AG04450 (cell line): Measurements from ENCODE around the gene CTTNBP2. TPM values are rescaled to one million over a fixed set of nuclear protein-coding genes. Genes with fewer than 3 reads are reported as not detected.

Source experiments
- CTCF ChIA-PET: fragments of 300-600, 350-600 bp; formaldehyde crosslinking; extraction: SDS; loops from one replicate; lab custom pipeline; 2022; ENCODE audit warnings: antibody characterized with exemption, inconsistent platforms; lab: Charles Lee
- POLR2A ChIA-PET: fragments of 350-600 bp; formaldehyde crosslinking; extraction: SDS; loops from one replicate; lab custom pipeline; 2021; ENCODE audit warnings: antibody characterized with exemption, inconsistent platforms; lab: Yijun Ruan, JAX
- DNase-seq: peaks from one replicate; pipeline ENCODE4 v3.0.0-alpha.2; 2011; ENCODE audit warnings: low read depth, low spot score
- H3K27ac ChIP-seq: one replicate; pipeline ENCODE4 v1.5.1; 2012; ENCODE audit warnings: low read depth, low read length, control low read depth
- H3K27me3 ChIP-seq: one replicate; pipeline ENCODE4 v1.6.0; 2012; ENCODE audit warnings: low read length; ENCODE audit not compliant: control insufficient read depth, insufficient read depth
- H3K4me3 ChIP-seq: 2 replicates; pipeline ENCODE4 v1.5.1; 2011; ENCODE audit warnings: mild to moderate bottlenecking, low read depth, low read length, control low read depth
- H3K9me3 ChIP-seq: 2 replicates; pipeline ENCODE4 v1.5.1; 2012; ENCODE audit warnings: low read length; ENCODE audit not compliant: control insufficient read depth, insufficient read depth
- polyA plus RNA-seq: library from polyadenylated mRNA; depleted of rRNA; stranded (reverse); fragments of >200 nt; gene quantifications from 2 replicates; pipeline ENCODE4 v1.2.3, GENCODE V29; 2011
- TF ChIP-seq, protein P1 (sequence below): IDR thresholded peaks from 2 replicates; pipeline ENCODE4 v1.5.1; 2011; ENCODE audit warnings: low read depth, low read length, control low read depth, inconsistent platforms

Gene CTTNBP2
- polyA plus RNA-seq, 1 experiment, result 14.4 TPM

DNA sequence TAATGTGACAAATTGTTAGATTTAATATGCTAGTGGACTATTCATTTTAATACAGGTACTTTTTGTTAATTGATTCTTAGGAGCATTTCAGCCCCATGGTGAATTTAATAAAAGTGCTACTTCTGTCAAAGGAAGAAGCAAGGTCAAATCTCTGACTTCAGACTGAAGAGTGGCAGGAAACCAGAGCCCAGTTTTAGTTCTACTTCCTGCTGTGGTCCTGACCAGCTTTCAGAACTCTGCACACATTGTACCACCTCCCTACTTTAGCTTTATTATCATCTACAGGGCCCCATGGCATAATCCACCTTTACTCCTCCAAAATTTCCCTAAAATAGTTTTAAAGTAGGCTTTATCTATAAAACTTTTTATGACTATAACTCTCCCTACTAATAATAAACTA, 33.7 kb downstream of the CTTNBP2 start:
- Histone ChIP-seq H3K27ac (no peak overlapping the region), H3K4me3 (no peak overlapping the region), H3K27me3 (no peaks in the 10 kb centered on the region), H3K9me3 (no peaks in the 10 kb centered on the region; the same call in 1 of the 2 replicates)
- TF ChIP-seq, protein P1, sequence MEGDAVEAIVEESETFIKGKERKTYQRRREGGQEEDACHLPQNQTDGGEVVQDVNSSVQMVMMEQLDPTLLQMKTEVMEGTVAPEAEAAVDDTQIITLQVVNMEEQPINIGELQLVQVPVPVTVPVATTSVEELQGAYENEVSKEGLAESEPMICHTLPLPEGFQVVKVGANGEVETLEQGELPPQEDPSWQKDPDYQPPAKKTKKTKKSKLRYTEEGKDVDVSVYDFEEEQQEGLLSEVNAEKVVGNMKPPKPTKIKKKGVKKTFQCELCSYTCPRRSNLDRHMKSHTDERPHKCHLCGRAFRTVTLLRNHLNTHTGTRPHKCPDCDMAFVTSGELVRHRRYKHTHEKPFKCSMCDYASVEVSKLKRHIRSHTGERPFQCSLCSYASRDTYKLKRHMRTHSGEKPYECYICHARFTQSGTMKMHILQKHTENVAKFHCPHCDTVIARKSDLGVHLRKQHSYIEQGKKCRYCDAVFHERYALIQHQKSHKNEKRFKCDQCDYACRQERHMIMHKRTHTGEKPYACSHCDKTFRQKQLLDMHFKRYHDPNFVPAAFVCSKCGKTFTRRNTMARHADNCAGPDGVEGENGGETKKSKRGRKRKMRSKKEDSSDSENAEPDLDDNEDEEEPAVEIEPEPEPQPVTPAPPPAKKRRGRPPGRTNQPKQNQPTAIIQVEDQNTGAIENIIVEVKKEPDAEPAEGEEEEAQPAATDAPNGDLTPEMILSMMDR, result no peak
- no peak for DNase-seq
- POLR2A ChIA-PET, result no interaction called here
- CTCF ChIA-PET, result interaction anchor here (0.7 kb wide), 1 partner anchor 951 kb away, joined by 3 read pairs; no protein-coding TSS in a partner anchor

DNA sequence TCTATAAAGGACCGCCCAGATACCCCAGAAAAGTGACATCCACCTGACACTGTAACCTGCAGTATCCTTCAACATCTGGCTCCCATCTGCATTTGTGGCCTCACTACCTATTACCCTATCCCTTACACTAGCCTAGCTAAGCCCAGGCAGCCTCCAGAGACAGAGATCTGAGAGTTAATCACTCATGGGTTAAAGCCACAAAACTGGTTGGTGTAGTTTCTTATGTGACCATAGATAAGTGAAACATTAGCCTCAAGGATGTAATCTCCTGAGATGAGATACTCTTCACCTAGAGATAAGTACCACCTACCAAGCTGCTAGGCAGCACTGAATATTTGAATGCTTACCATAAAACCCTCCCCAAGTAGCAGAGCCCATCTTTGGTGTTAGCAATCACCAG, 35.4 kb downstream of the CTTNBP2 start:
- DNase-seq, result no peak
- Histone ChIP-seq H3K27me3 (no peaks in the 10 kb centered on the region), H3K9me3 (no peaks in the 10 kb centered on the region; the same call in 1 of the 2 replicates), H3K4me3 (no peak overlapping the region), H3K27ac (no peak overlapping the region)
- TF ChIP-seq, protein P1, result no peak
- ChIA-PET CTCF (no interaction called here), POLR2A (no interaction called here)

DNA sequence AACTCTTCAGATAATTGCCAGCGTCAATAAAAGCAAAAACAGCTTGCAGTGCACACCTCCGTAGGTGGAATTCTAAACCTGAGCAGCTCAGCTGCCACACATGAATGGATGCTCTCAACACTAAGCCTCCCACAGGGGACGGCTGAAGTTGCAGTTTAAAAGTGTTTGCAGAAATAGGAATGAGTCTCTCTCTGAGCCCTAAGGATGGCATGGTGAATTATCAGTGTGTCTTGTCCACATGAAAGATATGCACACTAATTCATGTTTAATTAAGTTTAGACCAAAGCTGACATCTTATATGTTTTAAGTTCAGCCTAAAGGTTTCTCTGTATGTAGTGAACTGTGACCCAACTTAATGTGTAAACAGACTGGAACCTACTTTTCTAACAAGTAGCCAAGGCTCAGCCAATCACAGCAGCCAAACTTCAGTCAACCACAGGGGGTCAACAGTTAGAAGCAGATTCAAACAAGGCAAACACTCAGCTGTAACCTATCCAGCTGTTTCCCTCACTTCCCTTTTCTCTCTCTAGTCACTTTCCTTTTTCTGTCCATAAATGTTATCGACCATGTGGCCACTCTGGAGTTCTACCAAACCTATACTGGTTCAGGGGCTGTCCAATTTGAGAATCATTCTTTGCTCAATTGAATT, 38.1 kb downstream of the CTTNBP2 start:
- H3K4me3 ChIP-seq, result no peak overlapping the region
- H3K27me3 ChIP-seq, result no peaks in the 10 kb centered on the region
- no peaks in the 10 kb centered on the region; the same call in 1 of the 2 replicates for H3K9me3 ChIP-seq
- no peak for DNase-seq
- ChIA-PET CTCF (no interaction called here), POLR2A (no interaction called here)
- no peak overlapping the region for H3K27ac ChIP-seq
- TF ChIP-seq, protein P1, result no peak

DNA sequence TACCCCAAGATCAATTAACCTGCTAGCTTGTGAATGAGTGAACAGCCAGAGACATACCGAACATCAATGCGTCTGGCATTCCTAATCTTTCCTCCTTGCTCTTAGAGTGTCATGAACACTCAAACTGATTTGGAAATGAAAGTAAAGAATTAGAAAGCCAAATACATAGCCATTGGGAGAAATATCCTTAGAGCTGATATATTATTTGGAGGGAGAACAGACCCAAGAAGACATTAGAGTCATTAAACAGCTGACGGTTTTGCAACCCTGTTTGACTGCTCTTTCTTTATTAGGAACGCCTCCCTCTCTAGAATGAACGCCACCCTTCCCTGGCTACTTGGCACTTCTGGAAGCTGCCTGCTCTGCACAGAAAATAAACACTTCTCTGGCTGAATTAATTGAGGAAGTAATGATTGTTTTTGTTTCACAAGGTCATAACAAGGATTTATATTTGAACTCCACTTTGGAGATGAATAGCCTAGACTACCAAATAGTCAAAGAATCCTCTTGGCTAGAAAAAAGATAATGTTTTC, 42.8 kb downstream of the CTTNBP2 start:
- no peaks in the 10 kb centered on the region for H3K9me3 ChIP-seq
- no peak for DNase-seq
- H3K27ac ChIP-seq, result no peak overlapping the region
- TF ChIP-seq, protein P1, result no peak
- no peak overlapping the region for H3K4me3 ChIP-seq
- no peaks in the 10 kb centered on the region for H3K27me3 ChIP-seq
- ChIA-PET CTCF (no interaction called here), POLR2A (no interaction called here)

DNA sequence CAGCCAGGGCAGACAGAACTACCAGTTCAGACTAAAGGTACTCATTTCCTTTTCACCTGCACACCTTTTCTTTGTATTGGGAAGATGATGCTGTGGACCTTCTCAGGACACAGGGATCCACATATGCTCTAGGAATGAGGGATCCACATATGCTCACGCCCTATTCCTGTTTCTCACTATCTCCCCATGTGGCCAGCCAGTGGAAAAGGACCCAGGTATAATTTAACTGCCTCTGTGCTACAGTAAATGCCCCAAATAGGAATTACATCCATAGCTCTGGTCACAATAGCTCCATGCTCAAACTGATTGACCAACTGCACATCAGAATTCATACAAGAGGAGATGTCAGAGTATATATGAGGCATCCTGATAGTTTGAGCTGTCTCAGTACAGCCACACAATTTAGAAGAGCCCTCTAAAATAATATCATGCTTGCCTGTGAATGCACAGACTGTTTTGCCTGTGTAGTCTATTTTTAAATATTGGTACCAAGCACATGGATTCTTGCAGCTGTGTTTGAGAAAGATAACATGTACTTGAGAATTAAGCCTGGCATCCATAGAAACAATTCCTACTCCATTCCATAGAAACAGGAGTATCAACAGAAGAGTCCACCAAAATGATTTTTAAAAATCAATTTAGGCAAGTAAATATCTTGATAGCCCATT, 43.7 kb downstream of the CTTNBP2 start:
- TF ChIP-seq, protein P1, result no peak
- Histone ChIP-seq H3K27ac (no peak overlapping the region), H3K4me3 (no peak overlapping the region), H3K9me3 (no peaks in the 10 kb centered on the region), H3K27me3 (no peaks in the 10 kb centered on the region)
- DNase-seq, result no peak
- ChIA-PET POLR2A (no interaction called here), CTCF (no interaction called here)
